H4 (cell line): ENCODE measurements around the gene DPP6. TPM values are rescaled to one million over a fixed set of nuclear protein-coding genes. Genes with fewer than 3 reads are reported as not detected.
A peak's percentile ranks its signal among the peaks of the same experiment; 100 is the strongest.

Experiments
- DNase-seq: peaks from one replicate; pipeline ENCODE4 v3.0.0-alpha.2; 2015; ENCODE audit warnings: low spot score
- total RNA-seq: library from RNA; depleted of rRNA; stranded (reverse); fragments of >200 nt; shearing (Covaris generic); gene quantifications from 2 replicates; pipeline ENCODE4 v1.2.3, GENCODE V29; 2014

DPP6 gene
- total RNA-seq, 1 experiment from 2014 or later, result 0.06 TPM

DNA sequence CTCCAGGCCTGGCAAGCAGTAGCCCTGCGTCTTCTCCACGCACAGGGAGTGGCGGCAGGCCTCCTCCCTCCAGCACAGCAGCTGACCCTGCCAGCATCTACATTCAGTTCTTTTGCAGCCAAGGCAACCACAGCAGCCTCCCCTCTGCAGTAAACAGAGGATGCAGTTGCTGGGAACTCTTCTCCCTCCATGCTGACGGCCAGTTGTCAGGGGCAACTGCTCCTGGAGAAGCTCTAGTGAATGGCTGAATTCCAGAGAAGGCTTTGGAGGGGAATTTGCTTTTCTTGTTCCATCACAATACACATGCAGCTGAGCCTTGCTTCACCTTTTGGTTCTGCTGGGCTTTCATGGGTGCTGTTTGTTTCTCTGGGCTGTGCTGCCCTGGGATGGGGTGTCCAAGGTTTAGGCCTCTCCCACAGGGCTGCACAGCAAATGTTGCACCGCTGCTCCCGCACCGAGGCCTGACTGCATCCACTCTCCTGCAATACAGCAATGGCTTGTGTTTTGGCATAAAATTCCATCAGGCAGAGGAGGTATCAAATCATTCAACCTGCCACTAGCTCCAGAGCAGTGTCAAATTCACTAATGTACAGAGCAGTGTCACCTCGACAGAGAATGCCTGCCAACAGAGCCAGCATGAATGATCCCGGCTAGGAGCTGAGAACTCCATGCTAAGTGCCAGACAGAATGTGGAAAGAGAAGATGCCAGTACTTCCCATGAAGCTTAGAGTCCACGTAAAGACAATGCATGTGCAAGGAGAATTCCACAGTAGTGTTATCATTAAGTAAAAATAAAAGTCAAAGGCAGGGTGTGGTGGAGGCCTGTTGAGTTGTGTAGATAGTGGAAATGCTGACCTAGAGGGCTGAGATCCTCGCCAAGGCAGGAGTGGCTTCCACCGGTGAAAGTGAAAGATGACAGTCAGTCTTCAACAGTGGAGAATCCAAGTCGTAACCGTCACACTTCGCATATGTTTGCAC is 399.6 kb downstream of the DPP6 start:
- no peak for DNase-seq

DNA sequence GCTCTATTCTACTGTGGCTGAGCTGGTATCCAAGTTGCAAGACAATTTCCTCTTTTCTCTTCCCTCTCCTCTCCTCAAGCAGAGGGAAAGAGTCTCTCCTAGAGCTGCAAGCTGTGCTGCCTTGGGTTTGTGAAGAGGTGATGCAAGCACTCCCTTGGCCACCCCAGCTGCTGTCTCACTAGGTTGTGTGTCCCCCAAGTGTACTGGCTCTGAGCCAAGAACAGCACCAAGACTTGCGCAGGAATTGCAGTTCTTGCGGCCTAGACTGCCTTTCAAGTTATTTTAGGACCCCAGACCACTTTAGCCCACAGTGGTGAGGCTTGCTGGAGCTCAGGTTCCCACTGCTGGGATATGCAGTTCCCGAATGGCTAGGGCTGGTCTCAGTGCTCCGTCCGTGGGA is 411.6 kb downstream of the DPP6 start:
- no peak for DNase-seq

DNA sequence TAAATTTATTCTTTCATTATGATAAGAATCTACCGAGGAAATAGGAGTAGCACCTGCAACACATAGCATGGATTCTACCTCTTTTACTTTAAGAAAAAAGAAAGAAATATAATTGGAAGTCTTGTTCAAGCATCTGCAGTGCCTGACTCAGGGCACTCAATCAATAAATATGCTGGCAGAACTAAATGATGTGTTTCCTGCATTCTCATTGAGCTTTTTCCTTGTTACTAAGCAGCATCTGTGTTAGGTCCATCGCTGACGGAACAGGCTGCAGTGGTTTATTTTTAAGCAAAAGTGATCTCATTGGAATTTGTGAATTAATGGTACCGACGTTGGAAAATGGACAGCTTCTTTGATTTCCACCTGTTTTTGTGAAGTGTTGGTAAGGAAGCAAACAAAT is 417.5 kb downstream of the DPP6 start:
- DNase-seq, result no peak

GRCh38 chr7:154472343-154472742 is 420.1 kb downstream of the DPP6 start:
- DNase-seq, result no peak

- DNase-seq, result no peak
These were observed 421.2 kb downstream of the DPP6 start for GRCh38 chr7:154473360-154473759.

DNA sequence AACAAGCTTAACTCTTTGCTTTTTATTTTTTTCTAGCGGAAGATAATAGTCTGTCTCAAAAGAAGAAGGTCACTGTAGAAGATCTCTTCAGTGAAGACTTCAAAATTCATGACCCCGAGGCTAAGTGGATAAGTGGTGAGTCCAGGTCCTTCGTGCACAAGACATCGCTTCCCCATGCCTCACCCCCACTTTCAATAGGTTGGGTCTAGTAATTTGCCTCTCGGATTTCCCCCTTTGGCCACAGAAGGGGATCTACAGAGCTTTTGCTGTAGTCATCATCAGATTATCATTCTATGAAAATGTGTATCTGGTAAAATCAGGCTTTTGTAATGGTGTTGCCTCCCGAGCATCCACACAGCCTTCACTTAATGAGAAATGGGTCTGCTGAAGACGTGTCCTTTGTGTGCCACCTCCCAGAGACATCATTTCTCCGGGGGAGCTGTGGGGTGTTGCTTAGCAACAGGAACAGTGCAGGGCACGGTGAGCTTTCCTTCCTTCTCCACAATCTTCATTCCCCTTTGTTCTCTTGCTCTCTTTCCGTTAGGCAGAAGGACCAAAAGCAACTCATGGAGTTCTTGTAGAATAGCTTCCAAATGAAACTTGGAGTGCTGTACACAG is 422.8 kb downstream of the DPP6 start:
- no peak for DNase-seq

DNA sequence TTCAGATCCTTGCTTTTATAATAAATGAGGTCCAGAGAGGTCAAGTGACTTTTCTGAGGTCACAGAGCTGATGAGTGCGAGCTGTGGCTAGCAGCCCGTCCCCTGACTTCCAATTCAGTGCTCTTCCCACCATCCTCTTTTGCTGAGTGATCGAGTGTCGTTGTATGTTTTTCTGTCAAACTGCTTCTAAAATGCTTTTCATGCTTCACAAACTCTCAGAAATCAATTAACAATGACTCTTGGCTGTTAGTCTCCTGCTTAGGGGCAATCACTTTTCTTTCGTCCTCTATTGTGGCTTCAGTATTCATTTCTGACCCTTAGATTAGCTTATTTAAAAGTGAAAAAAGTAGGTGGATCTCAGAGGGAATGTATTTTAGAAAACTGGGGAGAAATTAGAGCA is 423.7 kb downstream of the DPP6 start:
- DNase-seq, result no peak

DNA sequence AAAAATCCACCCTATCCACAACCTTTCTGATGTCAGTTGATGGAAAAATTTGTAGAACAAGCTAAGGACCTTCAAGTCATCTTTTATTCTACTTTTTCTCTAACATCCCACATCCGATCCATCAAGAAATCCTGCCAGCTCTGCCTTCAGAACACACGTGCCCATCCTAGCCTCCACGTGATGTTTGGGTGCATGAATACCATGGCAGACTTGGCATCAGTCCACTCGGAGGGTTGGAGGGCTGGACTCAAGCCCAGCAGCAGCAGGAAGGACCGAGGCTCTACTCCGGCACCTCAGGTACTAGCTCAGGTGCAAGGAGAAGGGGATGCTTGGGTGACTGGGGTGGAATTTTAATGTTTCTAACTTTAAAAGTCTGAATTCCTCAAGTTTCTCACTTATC is 428.6 kb downstream of the DPP6 start:
- DNase-seq, result no peak

- DNase-seq, result no peak
These were observed 430.7 kb downstream of the DPP6 start for GRCh38 chr7:154482863-154483262.

- DNase-seq, result no peak
These were observed 432.2 kb downstream of the DPP6 start for GRCh38 chr7:154484406-154484805.

DNA sequence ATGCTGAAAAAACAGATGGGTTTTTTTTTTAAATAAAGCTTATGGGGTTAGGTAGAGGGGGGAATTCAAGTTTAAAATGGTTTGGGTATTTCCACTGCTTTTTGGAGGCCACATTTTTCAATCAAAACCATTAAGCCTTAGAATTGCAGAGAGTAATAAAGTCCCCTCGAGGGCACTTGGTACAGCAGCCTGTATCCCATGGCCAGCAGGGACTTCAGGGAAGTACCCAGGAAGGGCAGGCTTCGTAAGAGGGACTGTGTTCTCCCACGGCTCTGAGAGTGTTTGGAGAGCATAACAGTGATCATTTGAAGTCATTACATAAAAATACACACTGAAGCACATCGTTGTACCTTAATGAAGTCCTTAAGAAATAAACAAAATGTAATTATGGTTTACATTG is 432.7 kb downstream of the DPP6 start:
- no peak for DNase-seq

DNA sequence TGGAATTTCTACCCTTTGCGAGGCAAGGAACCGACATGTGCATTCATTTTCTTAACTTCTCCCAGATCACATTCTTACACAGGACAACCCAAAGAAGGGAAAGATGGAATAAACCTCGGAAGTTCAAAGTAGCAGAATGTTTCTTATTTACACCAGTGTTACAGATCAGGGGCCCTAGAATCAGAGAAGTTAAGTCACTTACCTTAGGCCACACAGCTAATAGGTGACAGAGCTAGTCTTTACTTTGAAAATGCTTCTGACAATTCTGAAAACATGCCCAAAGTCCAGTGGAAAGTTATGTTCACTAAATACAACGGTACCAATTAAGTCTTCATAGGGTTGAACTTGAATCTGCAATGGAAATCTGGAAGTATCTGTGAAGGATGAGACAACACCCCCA is 437.7 kb downstream of the DPP6 start:
- DNase-seq, result no peak

- no peak for DNase-seq
These were observed 441.4 kb downstream of the DPP6 start for GRCh38 chr7:154493594-154493993.

- DNase-seq, result no peak
These were observed 445.6 kb downstream of the DPP6 start for GRCh38 chr7:154497751-154498150.

DNA sequence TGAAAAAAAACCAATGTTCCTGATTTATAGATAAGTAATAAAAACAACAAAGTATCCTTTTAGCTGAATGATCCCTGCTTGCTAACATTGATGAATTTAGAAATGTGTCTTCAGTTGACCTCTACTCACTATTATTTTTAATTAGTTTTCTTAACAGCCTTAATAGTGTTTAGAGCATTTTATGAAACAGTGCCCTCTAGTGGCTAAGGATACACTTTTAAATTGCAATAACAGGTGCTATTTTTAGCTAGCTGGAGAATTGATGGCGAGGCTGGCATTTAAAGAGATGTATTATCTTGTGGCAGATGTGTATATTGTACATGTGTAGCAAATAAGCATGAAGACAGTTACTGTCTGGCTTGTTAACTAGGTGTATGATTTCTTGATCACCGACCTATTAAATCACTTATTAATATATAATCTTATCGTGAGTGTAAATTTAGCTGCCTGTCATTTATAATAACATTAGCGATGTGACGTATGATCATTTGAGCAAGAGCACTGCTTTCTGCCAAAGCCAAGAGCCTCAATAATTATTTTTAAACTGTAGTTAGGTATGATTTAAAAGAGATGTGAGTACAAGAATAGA is 451.9 kb downstream of the DPP6 start:
- peak; percentile 21 for DNase-seq

- no peak for DNase-seq
These were observed 452.7 kb downstream of the DPP6 start for GRCh38 chr7:154504918-154505317.

GRCh38 chr7:154505362-154505761 is 453.2 kb downstream of the DPP6 start:
- no peak for DNase-seq

DNA sequence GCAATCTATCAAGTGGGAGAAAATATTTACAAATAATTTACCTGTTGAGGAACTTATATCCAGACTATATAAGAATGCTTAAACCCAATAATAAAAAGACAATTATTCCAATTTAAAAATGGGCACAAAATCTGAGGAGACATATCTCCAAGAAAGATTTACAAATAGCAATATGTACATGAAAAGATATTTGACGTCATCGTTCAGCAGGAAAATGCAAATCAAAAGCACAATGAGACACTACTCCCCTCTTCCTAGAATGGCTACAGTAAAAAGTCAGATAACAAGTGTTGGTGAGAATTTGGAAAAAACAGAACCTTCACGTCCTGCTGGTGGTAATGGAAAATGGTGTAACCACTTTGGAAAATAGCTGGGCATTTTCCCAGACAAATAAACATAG is 457.0 kb downstream of the DPP6 start:
- DNase-seq, result no peak

DNA sequence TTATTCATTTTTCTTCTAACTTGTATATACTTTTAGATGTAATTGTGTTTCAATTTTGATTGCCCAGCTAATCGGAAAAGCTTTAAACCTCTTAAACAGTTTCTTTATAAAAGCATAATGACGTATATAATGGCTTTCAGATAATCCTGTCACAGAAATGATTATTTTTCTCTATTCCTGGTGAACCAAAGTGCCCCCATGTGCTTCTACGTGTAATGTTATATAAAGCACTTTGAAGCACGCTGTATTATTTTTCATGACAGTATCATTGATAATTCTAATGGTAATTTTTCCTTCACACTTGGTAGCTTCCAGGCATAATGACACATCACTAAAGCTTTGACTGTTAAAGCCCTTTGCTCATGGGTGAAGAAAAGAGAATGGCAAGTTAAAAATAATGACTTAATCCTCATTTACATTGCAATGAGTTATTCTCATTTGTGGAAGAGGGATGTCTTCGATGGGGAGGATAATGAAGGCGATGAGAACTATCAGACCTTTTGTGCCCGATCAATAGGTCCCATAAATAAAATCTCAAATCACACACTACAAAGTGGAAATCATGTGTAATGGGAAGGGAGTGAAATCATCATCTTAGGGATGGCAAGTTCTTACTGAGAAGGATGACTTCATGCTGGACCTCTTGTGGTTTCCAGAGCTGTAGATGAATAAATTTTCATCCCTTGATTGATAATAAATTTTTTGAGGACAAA is 460.1 kb downstream of the DPP6 start:
- no peak for DNase-seq

DNA sequence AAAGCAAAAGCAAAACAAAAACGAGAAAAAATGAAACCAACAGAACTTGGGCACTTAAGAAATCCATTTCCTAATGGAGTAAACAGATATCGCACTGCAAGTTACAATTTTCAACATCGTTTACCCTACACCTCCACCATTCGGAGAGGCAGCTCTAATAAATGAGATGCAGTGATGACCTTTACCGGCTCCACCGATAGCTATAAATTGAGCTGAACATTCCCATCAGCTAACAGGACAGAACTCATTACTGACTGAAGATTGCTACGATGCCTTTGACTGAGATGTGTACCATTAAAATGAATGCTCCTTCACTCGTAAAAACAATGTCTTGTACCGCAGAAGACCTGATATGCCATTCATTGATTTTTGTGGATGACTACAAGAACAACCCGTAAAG is 465.6 kb downstream of the DPP6 start:
- DNase-seq, result no peak

DNA sequence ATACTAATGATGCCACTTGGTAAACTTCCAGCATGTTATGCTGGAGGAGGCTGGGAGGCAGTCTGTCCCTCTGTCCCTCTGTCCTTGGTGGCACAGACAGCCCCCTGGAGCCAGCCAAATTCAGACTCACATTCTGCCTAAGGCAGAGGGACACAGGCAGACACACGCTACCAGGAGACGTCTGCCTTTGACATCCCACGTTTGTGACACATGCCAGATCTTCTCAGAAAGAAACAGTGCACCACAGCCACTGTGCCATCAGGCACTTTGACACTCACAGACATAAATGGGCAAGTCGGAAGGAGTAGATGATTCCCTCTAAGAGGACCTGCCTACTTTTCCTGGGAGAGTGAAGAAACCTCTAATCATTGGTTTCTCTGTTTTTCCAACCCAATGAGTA is 467.0 kb downstream of the DPP6 start:
- no peak for DNase-seq

GRCh38 chr7:154530136-154530535 is 477.9 kb downstream of the DPP6 start:
- DNase-seq, result no peak
